GM19452 (cell line): Measurements from ENCODE around the gene CELF5.

Experiments
- ATAC-seq: cut with Tn5 transposase; IDR thresholded peaks from one replicate; pipeline ENCODE4 v1.9.1; 2021; ENCODE audit not compliant: unreplicated experiment

CELF5 gene

GRCh38 chr19:3236272-3236671 is 11.8 kb downstream of the CELF5 start:
- no peak for ATAC-seq

GRCh38 chr19:3238066-3238561 is 13.7 kb downstream of the CELF5 start:
- ATAC-seq, result no peak

GRCh38 chr19:3239367-3239766 is 14.9 kb downstream of the CELF5 start:
- ATAC-seq, result no peak

- ATAC-seq, result no peak
These were observed 19.6 kb downstream of the CELF5 start for GRCh38 chr19:3243819-3244700.

GRCh38 chr19:3245050-3245449 is 20.6 kb downstream of the CELF5 start:
- no peak for ATAC-seq

- no peak for ATAC-seq
These were observed 24.4 kb downstream of the CELF5 start for GRCh38 chr19:3248728-3249326.

- no peak for ATAC-seq
These were observed 24.9 kb downstream of the CELF5 start for GRCh38 chr19:3249408-3249807.

GRCh38 chr19:3250675-3251074 is 26.2 kb downstream of the CELF5 start:
- no peak for ATAC-seq

- ATAC-seq, result no peak
These were observed 26.8 kb downstream of the CELF5 start for GRCh38 chr19:3251229-3251628.

- ATAC-seq, result no peak
These were observed 28.2 kb downstream of the CELF5 start for GRCh38 chr19:3252650-3253049.

GRCh38 chr19:3253270-3253669 is 28.8 kb downstream of the CELF5 start:
- ATAC-seq, result no peak

- ATAC-seq, result no peak
These were observed 30.1 kb downstream of the CELF5 start for GRCh38 chr19:3254520-3254919.

GRCh38 chr19:3257071-3257470 is 32.6 kb downstream of the CELF5 start:
- ATAC-seq, result no peak

GRCh38 chr19:3262362-3262761 is 37.9 kb downstream of the CELF5 start:
- no peak for ATAC-seq

GRCh38 chr19:3263866-3264265 is 39.4 kb downstream of the CELF5 start:
- ATAC-seq, result no peak

GRCh38 chr19:3265432-3265831 is 41.0 kb downstream of the CELF5 start:
- ATAC-seq, result no peak

GRCh38 chr19:3266092-3266693 is 41.7 kb downstream of the CELF5 start:
- no peak for ATAC-seq

- no peak for ATAC-seq
These were observed 42.5 kb downstream of the CELF5 start for GRCh38 chr19:3266792-3267514.

- ATAC-seq, result no peak
These were observed 43.9 kb downstream of the CELF5 start for GRCh38 chr19:3268326-3268725.

GRCh38 chr19:3268763-3269162 is 44.3 kb downstream of the CELF5 start:
- no peak for ATAC-seq
